ENCODE measurements around the gene TRMT1. TPM values are rescaled to one million over a fixed set of nuclear protein-coding genes. Genes with fewer than 3 reads are reported as not detected.
A peak's percentile ranks its signal among the peaks of the same experiment; 100 is the strongest.

The TRMT1 gene
- polyA plus RNA-seq, 6 donors from 2014 or later: 20.2 to 36.3 (median 24.1) TPM

DNA sequence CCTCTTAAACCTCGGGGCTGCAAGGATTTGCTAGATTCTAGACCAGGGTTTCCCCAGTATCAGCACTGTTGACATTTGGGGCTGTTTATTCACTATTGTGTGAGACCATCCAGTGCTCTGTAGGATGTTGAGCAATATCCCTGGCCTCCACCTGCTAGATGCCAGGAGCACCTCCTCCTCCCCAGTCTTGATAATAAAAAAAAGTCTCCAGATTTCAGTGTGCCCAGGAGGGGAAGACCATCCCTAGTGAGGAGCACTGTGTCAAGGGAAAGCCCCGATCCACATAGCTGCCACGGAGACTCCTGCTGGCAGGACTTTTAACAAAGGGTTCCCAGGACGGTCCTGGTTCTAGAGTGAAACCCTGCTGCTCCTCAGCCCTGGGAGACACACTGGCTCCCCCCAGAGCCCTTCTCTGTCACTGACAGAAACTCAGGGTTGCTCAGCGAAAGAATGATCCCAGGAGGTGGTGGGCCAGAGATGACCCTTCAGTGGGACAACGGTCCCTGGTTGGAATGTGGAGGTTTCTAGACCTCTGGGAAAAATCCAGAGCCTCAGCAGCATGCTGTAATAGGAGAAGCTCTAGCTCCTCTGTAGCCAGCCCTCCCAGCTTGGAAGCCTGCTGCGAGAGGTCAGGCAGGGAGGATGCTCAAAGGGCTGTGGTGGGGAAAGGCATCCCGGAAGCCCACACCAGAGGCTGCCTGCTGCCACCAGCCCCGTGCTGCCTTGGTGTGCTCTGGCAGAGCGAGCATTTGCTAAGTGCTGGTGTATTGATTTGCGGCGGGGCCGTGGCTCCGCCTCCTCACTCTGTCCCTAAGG is 34.1 kb downstream of the TRMT1 start:
- DNase-seq: no peak
- H3K9me3 Mint-ChIP-seq: no peaks in the 10 kb centered on the region

DNA sequence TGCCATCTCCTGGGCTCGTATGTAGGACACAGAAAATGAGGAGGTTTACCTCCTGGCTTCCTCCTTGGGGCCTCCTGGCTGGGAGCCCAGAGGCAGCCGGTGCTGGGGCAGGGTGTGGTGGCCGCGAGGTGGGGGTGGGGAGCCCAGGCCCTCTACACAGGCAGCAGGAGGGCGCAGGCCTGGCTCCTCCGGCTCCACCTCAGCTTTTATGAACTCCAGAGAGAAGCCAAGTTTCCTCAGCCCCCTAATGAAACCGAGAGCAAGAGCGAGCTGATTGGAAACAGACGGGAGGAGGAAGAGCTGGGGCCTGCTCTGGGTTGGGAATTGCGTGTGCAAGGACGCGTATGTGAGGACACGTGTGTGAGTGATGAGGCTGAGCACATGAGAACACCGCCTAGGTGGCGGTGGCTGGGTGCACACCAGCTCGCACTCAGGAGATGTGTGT is 37.0 kb downstream of the TRMT1 start:
- H3K27me3 Mint-ChIP-seq: peaks cover 0 to 19% (median 17%) of the 10 kb centered on the region in 3 donors
- no peaks in the 10 kb centered on the region for H3K9me3 Mint-ChIP-seq
- H3K36me3 Mint-ChIP-seq: no peaks in the 10 kb centered on the region
- peak overlapping the region in 1 of 6 donors; percentile 76 for H3K27ac Mint-ChIP-seq
- H3K4me1 Mint-ChIP-seq: no peaks in the 10 kb centered on the region
- no peak overlapping the region for H3K4me3 Mint-ChIP-seq
- ATAC-seq (ENCODE audit: low read depth in 2 of 2) (no peak), DNase-seq (no peak)

More for the DNA sequence above, 34.1 kb downstream of the TRMT1 start:
- no peak for ATAC-seq (ENCODE audit: low read depth in 2 of 2)
- no peak overlapping the region for H3K4me3 Mint-ChIP-seq
- peaks cover 0 to 24% (median 19%) of the 10 kb centered on the region in 3 donors for H3K27me3 Mint-ChIP-seq
- no peaks in the 10 kb centered on the region for H3K36me3 Mint-ChIP-seq
- H3K4me1 Mint-ChIP-seq: peaks cover 0 to 4% (median 3%) of the 10 kb centered on the region in 3 donors
- peak overlapping the region in 2 of 6 donors; percentile 6 to 24 for H3K27ac Mint-ChIP-seq

DNA sequence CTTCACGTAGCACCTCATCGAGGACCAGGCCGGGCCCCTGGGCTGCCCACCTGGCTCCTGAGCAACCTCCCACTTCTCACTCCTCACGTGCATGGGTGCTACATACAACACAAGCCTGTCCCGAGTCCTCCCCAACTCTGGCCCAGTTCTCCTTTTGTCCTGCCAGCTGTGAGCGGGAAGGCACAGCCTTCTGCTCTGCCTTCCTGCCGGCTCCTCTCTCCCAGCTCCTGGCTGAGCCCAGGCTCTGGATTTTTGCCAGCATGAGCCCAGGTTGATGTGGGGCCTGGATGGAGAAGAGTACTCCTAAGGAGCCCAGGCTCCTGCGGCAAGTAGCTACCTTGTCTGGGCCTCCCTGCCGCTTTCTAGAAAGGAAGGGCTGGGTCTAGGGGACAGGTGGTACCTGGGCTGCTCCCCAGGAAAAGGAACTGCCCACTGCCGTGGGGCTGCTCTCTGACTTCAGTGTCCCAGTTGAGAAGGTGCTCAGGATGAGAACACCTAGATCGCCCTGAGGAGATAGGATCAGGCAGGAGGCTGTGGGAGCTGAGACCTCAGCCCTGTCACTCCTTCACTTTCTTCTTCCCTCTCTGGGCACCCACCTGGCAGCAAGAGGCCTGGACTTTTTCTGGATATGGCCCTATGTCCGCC is 37.5 kb downstream of the TRMT1 start:
- H3K4me3 Mint-ChIP-seq: no peak overlapping the region
- H3K9me3 Mint-ChIP-seq: no peaks in the 10 kb centered on the region
- no peaks in the 10 kb centered on the region for H3K36me3 Mint-ChIP-seq
- H3K27ac Mint-ChIP-seq: peak overlapping the region in 2 of 6 donors; percentile 58 to 82
- peaks cover 0 to 16% (median 13%) of the 10 kb centered on the region in 3 donors for H3K27me3 Mint-ChIP-seq
- ATAC-seq (ENCODE audit: low read depth in 2 of 2) (no peak), DNase-seq (no peak)
- peaks cover 0 to 1% (median 0%) of the 10 kb centered on the region in 3 donors for H3K4me1 Mint-ChIP-seq

DNA sequence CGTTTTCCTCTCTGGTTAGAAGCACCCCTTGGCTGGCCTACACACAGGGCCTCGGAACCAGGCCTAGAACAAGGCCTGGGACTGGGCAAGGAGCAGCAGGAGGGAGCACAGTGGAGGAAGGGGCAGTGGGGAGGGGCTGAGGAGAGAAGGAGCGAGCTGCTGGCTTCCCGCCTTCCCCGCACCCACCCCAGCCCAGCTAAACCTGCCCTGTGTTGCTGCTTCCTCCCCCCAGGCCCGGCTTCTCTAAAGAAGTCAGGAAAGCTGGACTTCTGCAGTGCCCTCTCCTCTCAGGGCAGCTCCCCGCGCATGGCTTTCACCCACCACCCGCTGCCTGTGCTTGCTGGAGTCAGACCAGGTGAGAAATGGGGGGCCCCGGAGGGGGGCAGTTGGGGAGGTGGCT is 38.2 kb downstream of the TRMT1 start:
- DNase-seq (no peak), ATAC-seq (ENCODE audit: low read depth in 2 of 2) (no peak)
- Mint-ChIP-seq H3K36me3 (no peaks in the 10 kb centered on the region), H3K9me3 (no peaks in the 10 kb centered on the region), H3K4me1 (peaks cover 0 to 4% (median 0%) of the 10 kb centered on the region in 3 donors), H3K4me3 (no peak overlapping the region), H3K27ac (no peak overlapping the region), H3K27me3 (peaks cover 0 to 21% (median 13%) of the 10 kb centered on the region in 3 donors)

DNA sequence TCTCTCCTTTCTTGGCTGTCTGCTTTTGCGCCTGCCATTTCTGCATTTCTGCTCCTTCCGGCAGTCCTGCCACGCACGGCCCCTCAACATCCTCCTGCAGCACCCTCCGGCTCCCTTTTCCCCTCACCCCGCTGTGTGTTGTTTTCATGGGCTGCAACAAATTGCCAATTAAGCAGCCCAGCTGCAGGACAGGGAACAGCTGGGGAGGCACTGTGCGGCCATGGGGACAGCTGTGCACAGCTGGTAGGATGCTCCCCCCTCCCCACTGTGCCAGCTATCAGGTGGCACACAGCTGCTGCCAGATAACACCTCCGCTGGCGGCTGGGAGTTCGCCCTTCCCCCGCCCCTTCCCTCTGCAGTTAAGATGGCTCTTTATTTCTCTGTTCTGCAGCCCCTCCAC is 39.3 kb downstream of the TRMT1 start:
- Mint-ChIP-seq H3K4me1 (peaks cover 0 to 4% (median 0%) of the 10 kb centered on the region in 3 donors), H3K27ac (no peak overlapping the region), H3K36me3 (no peaks in the 10 kb centered on the region), H3K9me3 (no peaks in the 10 kb centered on the region), H3K27me3 (peaks cover 0 to 21% (median 13%) of the 10 kb centered on the region in 3 donors), H3K4me3 (no peak overlapping the region)
- DNase-seq (no peak), ATAC-seq (ENCODE audit: low read depth in 2 of 2) (no peak)

DNA sequence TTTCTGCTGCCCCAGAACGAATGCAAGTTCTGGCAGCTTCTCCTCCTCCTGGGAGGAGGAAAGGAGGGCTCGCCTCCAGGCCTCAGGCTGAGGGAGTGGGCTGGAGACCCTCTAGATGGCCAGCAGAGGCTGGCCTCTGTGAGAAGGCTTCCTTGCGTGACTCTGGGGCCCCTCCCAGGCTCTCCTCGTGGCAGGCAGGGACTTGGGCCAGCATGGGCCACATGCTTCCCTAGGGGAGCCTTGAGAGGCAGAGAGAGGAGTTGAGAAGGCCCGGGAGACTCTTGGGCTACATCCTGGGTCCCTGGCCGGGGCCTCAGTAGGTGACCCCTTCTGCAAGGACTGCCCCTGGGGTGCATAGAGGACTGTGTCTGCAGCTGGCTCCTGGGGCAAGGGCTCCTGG is 39.8 kb downstream of the TRMT1 start:
- no peak overlapping the region for H3K4me3 Mint-ChIP-seq
- H3K27me3 Mint-ChIP-seq: peaks cover 0 to 21% (median 13%) of the 10 kb centered on the region in 3 donors
- H3K4me1 Mint-ChIP-seq: peaks cover 0 to 4% (median 0%) of the 10 kb centered on the region in 3 donors
- no peaks in the 10 kb centered on the region for H3K9me3 Mint-ChIP-seq
- no peak for ATAC-seq (ENCODE audit: low read depth in 2 of 2)
- H3K36me3 Mint-ChIP-seq: no peaks in the 10 kb centered on the region
- no peak for DNase-seq
- no peak overlapping the region for H3K27ac Mint-ChIP-seq

DNA sequence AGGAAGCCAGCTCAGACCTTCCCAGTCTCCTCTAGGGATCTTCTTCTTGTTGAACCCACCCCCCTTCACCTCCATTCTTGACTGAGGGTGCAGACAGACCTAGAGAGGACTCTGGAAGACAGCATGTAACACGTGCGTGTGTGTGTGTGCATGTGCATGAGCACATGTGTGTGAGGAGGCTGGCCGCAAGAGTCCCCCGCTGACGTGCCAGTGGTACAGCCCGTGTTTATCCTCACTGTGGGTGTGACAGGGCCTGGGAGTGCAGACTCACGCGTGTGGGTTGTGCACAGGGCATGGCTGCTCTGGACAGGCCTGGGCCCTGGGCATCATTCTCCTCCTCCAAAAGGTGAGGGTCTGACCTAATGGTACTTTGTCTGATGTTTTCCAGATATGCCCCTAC is 40.2 kb downstream of the TRMT1 start:
- no peak for ATAC-seq (ENCODE audit: low read depth in 2 of 2)
- Mint-ChIP-seq H3K27ac (no peak overlapping the region), H3K4me1 (peaks cover 0 to 4% (median 0%) of the 10 kb centered on the region in 3 donors), H3K4me3 (no peak overlapping the region), H3K36me3 (no peaks in the 10 kb centered on the region), H3K9me3 (no peaks in the 10 kb centered on the region), H3K27me3 (peaks cover 0 to 21% (median 13%) of the 10 kb centered on the region in 3 donors)
- DNase-seq: no peak

DNA sequence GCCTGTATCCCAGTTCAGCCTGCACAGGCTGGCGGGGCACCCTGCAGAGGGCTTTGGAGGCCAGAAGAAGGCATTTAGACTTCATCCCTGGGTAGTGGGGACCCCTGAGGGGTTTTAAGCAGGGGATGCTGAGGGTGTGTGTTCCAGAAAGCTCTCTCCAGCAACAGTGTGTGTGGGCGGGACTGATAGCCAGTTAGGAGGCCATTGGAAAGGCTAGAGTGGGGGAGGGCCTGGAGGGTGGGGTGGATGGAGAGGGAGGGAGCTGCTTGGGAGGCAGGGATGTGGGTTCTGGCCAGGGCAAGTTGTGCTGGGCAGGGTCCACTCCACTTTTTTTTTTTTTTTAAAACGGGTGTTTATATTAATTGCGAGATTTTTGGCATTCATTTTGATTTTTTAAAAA is 42.2 kb downstream of the TRMT1 start:
- H3K4me3 Mint-ChIP-seq: no peak overlapping the region
- DNase-seq (no peak), ATAC-seq (ENCODE audit: low read depth in 2 of 2) (no peak)
- peaks cover 0 to 8% (median 2%) of the 10 kb centered on the region in 3 donors for H3K4me1 Mint-ChIP-seq
- no peaks in the 10 kb centered on the region for H3K9me3 Mint-ChIP-seq
- peak overlapping the region in 1 of 6 donors; percentile 30 for H3K27ac Mint-ChIP-seq
- H3K27me3 Mint-ChIP-seq: peaks cover 0 to 21% (median 15%) of the 10 kb centered on the region in 3 donors
- no peaks in the 10 kb centered on the region for H3K36me3 Mint-ChIP-seq

DNA sequence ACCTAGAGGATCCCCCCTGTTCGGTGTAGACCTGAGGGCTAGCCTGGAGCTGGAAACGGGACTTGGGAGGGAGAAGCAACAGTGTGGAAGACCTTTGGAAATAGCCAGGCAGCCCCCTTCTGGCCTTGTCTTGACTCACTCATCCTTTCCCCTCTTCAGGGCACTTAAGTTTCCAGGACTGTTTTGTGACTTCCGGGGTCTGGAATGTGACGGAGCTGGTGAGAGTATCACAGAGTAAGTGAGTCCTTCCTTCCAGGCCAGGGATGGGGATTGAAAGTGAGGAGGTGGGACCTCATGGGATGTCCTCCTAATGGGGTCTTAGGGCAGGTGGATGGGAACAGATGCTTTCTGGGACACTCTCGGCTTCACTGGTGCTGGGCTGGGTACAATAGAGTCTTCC is 43.3 kb downstream of the TRMT1 start:
- Mint-ChIP-seq H3K4me1 (peaks cover 0 to 8% (median 5%) of the 10 kb centered on the region in 3 donors), H3K27me3 (peaks cover 0 to 23% (median 20%) of the 10 kb centered on the region in 3 donors), H3K4me3 (no peak overlapping the region), H3K9me3 (no peaks in the 10 kb centered on the region), H3K27ac (no peak overlapping the region), H3K36me3 (no peaks in the 10 kb centered on the region)
- DNase-seq (no peak), ATAC-seq (ENCODE audit: low read depth in 2 of 2) (no peak)

DNA sequence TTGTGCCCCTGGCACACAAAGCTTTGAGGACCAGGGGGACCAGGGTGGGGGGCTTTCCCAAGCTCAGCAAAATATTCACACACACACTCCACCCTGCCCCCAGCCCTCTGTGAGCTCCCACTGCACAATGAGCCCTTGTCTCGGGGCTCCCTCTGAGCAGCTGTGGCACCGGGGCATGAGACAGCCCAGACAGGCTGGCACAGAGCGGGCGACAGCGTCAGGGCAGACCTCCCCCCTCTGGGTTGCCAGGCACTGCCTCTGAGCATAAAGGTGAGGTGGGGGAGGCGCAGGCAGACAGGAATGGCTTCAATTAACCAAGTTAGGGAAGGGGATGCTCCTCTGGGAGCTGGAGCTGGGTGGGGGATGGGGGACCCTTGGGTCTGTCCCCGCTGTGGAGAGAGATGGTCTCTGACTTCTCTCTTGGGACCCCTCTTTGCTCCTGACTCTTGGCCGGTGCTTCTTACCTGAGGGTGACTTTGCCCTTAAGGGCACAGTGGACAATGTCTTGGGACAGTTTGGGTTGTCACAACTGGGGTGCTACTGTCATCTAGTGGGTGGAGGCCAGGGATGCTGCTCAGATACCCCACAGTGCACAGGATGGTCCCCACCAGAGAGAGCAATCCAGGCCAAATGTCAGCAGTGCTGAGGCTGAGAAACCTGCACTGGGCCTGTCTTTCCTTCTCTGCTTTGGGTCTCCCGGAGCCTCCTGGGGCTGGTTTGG is 44.2 kb downstream of the TRMT1 start:
- Mint-ChIP-seq H3K36me3 (no peaks in the 10 kb centered on the region), H3K4me1 (peaks cover 0 to 8% (median 5%) of the 10 kb centered on the region in 3 donors), H3K4me3 (no peak overlapping the region), H3K27me3 (peaks cover 0 to 18% (median 11%) of the 10 kb centered on the region in 3 donors), H3K9me3 (no peaks in the 10 kb centered on the region), H3K27ac (no peak overlapping the region)
- DNase-seq (no peak), ATAC-seq (ENCODE audit: low read depth in 2 of 2) (no peak)

DNA sequence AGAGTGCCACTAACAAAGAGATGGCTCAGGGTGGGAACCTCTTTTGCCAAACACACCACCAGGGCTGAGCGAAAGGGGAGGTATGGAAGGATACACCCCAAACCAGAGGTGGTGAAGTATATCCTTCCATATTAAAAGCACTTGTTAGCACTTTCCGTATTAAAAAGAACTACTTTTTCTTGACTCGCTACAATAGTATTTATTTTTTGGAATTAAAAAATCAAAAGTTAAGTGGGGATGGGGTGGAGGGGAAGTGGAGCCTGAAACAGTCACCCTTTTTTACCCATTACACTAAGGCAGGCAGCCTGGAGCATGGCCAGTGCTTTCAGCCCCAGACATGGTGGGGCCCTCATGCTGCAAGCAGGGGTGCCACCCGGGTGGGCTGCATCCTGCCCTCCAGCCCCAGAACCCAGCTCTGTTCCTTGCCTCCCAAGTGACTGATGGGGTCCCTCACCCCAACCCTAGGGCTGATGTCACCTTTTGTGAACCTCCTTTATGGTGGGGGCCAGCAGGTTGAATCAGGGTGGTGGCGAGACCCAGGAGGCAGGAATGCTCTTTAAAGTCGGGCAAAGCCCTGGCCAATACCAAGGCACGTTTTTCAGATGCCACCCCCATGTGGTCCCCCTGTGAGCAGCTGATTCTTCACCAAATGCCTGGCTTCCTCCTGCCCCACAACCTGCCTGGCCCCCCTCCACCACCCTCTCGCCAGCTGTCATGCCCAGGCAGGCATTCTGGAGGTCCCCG is 44.9 kb downstream of the TRMT1 start:
- Mint-ChIP-seq H3K36me3 (no peaks in the 10 kb centered on the region), H3K4me3 (no peak overlapping the region), H3K27ac (peak overlapping the region in 1 of 6 donors; percentile 49), H3K4me1 (peaks cover 0 to 8% (median 5%) of the 10 kb centered on the region in 3 donors), H3K27me3 (peaks cover 0 to 15% (median 8%) of the 10 kb centered on the region in 3 donors), H3K9me3 (no peaks in the 10 kb centered on the region)
- no peak for DNase-seq
- ATAC-seq (ENCODE audit: low read depth in 2 of 2): no peak

DNA sequence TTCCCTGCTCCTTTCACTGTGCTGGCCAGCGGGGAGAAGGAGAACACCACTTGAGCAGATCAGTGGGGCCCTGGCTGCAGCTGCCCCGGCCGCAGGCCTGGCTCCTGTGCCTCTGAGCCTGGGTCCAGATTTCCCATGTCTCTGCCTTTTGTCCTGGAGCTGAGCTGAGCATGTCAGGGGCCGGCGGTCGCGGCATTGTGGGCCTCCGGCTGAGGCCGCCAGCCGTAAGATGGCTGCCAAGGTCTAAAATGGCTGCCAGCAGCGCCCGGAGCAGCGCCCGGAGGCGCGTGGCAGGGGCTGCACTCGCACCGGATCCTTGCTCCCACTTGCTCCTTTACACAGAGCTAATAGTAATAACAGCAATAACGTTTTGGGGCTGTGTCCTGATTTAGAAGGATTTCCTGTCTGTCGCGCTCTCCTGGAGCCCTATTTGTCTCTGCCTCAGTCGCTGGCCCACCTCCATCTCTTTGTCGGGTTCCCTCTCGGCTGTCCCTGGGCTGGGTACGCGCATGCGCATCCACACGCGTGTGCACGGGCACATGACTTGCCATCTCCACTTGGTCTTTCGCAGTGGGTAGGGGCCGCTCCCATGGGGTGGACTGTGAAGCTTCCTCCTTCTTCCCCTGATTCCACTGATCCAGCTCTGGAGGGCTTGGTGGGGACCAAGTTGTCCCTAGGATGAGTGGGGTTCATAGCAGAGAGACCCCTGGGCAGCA is 46.0 kb downstream of the TRMT1 start:
- Mint-ChIP-seq H3K4me3 (peak overlapping the region in 1 of 8 donors; percentile 64), H3K9me3 (no peaks in the 10 kb centered on the region), H3K27ac (no peak overlapping the region), H3K4me1 (peaks cover 0 to 8% (median 5%) of the 10 kb centered on the region in 3 donors), H3K36me3 (no peaks in the 10 kb centered on the region), H3K27me3 (peaks cover 0 to 15% (median 8%) of the 10 kb centered on the region in 3 donors)
- no peak for DNase-seq
- ATAC-seq (ENCODE audit: low read depth in 2 of 2): no peak
